ENCODE data around the gene NOTUM. TPM values are rescaled to one million over a fixed set of nuclear protein-coding genes. Genes with fewer than 3 reads are reported as not detected.

The NOTUM gene
- total and polyA plus RNA-seq, 9 of the 15 experiments (the other 6 are each of a cell fraction or from before 2014, with no cell fraction given) = 0.03 to 14.0 (median 4.1) TPM

GRCh38 chr17:81956607-81957589 lies 4.1 kb downstream of the NOTUM start:
- ChIA-PET POLR2A (interaction anchor here (0.6 to 0.9 kb wide), 2 partner anchors 28 to 79 kb away, joined by 3 read pairs; no protein-coding TSS in a partner anchor), CTCF (ENCODE audit: low intra/inter-chr PET ratio) (interaction anchor here (5.2 kb wide), 1 partner anchor 63 kb away, joined by 103 read pairs; the partner anchor contains the start of genes CENPX and LRRC45)
- in situ Hi-C loops (cut with MboI) (no loop called here), intact Hi-C loops (cut with micrococcal nuclease) (loop anchor here (10.0 kb wide), 1 partner anchor 198 kb away; no protein-coding TSS in a partner anchor)
- TF ChIP-seq POLR2G (IDR thresholded peaks at IDR 0.05; ENCODE audit: low read depth, low read length) (0 out of 2 replicates have a peak, but pooled peaks have one; percentile 28), CREB3L1 (IDR thresholded peaks at IDR 0.05; ENCODE audit: borderline replicate concordance, low read depth) (no peak)
- no peak overlapping the region for H3K4me2 ChIP-seq (ENCODE audit: insufficient read depth, low read length)
- H3K4me3 ChIP-seq = no peak overlapping the region
- peaks cover 7 to 68% of the 10 kb centered on the region in 2 experiments; a peak in 4 of 5 replicates for H3K4me1 ChIP-seq (replicated peaks in 1 of 2; ENCODE audit: control insufficient read depth in 2 of 2, insufficient read depth in 2 of 2, low read length in 2 of 2)
- H3K79me2 ChIP-seq (ENCODE audit: control insufficient read depth, insufficient read depth, low read length) = peaks cover 20% of the 10 kb centered on the region
- 86% methylated on average over 37 of the region's 45 CpGs for WGBS (ENCODE audit: insufficient coverage, low coverage, missing lambda C conversion rate)
- no peaks in the 10 kb centered on the region for H4K20me1 ChIP-seq (replicated peaks; ENCODE audit: control insufficient read depth, insufficient read depth, low read length)
- no peak overlapping the region for H3K27ac ChIP-seq (ENCODE audit: extremely low read depth, low read depth, low read length)
- BruUV-seq (replicated peaks) = no TSS peak
- peaks cover 19% of the 10 kb centered on the region; the same call in 2 of the 3 replicates for H3K36me3 ChIP-seq (ENCODE audit: control insufficient read depth, insufficient read depth, low read length)
- no peak overlapping the region for H2AFZ ChIP-seq (ENCODE audit: low read depth, low read length)
- H3K9ac ChIP-seq (ENCODE audit: insufficient read depth in 1 of 2, low read depth in 2 of 2, low read length in 2 of 2) = peak overlapping the region in 1 of 2 experiments; percentile 79; a peak in 2 of 4 replicates
- ATAC-seq (no peak), FAIRE-seq (no peak), DNase-seq (ENCODE audit: extremely low read depth in 1 of 4, low spot score in 3 of 4) (no peak)
- no peaks in the 10 kb centered on the region for H3K27me3 ChIP-seq (ENCODE audit: control insufficient read depth in 2 of 2, insufficient read depth in 2 of 2, low read length in 2 of 2)
- no peaks in the 10 kb centered on the region for H3K9me3 ChIP-seq (replicated peaks; ENCODE audit: control insufficient read depth, insufficient read depth, low read depth, low read length)
- no peaks in the 10 kb centered on the region for H3K9me1 ChIP-seq (ENCODE audit: control insufficient read depth, insufficient read depth, low read length)
